GM12801 (cell line): ENCODE measurements around the gene FHAD1.

ENCODE experiments used
- CTCF ChIP-seq: IDR thresholded peaks from one replicate; pipeline ENCODE4 v1.5.1; 2011; ENCODE audit warnings: control low read depth; ENCODE audit not compliant: insufficient read length; ENCODE audit errors: extremely low read depth

Gene FHAD1

GRCh38 chr1:15428815-15429435 is 181.9 kb downstream of the FHAD1 start:
- no peak for TF ChIP-seq CTCF

- no peak for TF ChIP-seq CTCF
Observed at GRCh38 chr1:15429701-15430149, 182.7 kb downstream of the FHAD1 start.

GRCh38 chr1:15430787-15431570 is 184.0 kb downstream of the FHAD1 start:
- peak; percentile 8 for TF ChIP-seq CTCF

GRCh38 chr1:15431571-15431948 is 184.5 kb downstream of the FHAD1 start:
- TF ChIP-seq CTCF = no peak

GRCh38 chr1:15432324-15432723 is 185.3 kb downstream of the FHAD1 start:
- TF ChIP-seq CTCF = no peak

- TF ChIP-seq CTCF = no peak
Observed at GRCh38 chr1:15433471-15433870, 186.4 kb downstream of the FHAD1 start.

GRCh38 chr1:15435239-15436077 is 188.4 kb downstream of the FHAD1 start:
- no peak for TF ChIP-seq CTCF
